C4-2B (cell line): Measurements from ENCODE around the gene KDM2A.

Experiments
- CTCF ChIP-seq: fragments of 450-650 bp; conservative IDR thresholded peaks from 2 replicates; pipeline ENCODE4 v1.5.1; 2017; ENCODE audit warnings: mild to moderate bottlenecking
- ZFX ChIP-seq: fragments of 450-650 bp; IDR thresholded peaks from 2 replicates; pipeline ENCODE4 v1.6.1; 2017

DNA sequence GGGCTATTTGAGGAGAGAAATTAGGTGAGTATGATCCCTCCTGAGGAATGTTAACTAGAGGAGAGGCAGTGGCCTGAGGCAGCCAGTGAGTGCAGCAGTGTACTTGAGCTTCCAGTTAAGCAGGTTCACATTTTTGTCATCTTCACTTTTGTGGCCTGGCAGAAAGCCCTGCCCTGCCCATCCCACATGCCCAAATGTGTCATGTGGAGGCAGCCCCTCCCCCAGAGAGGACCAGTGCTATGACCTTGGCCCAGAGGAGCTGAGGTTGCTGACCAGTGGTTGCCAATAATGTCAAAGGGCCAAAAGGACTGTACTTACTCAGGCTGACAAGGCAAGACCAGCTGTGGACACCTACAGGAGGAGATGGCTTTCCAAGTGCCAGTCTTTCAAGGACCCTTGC, 129.6 kb downstream of the KDM2A start:
- TF ChIP-seq CTCF, result no peak
- TF ChIP-seq ZFX, result no peak
